Mesothelial cell of epicardium (in vitro differentiated cells): ENCODE results near the gene KIF4A. TPM values are rescaled to one million over a fixed set of nuclear protein-coding genes. Genes with fewer than 3 reads are reported as not detected.
"Not testable (repeated sequence)": the region's sequence is repeated elsewhere in the genome, so short reads cannot be mapped to it uniquely, and the experiment has no call there.

Source experiments
- DNase-seq, 2 experiments: peaks; one replicate each; pipeline ENCODE4 v3.0.0; 2021; ENCODE audit warnings: low spot score in 2 of 2; ENCODE audit not compliant: unreplicated experiment in 2 of 2
- H3K27ac Mint-ChIP-seq: 2 replicates; pipeline ENCODE4 v1.8.0; 2021; ENCODE audit warnings: mixed read lengths
- H3K27me3 Mint-ChIP-seq: 2 replicates; pipeline ENCODE4 v1.8.0; 2021; ENCODE audit warnings: low read depth, mixed read lengths
- H3K36me3 Mint-ChIP-seq: 2 replicates; pipeline ENCODE4 v1.8.0; 2021; ENCODE audit warnings: mixed read lengths
- H3K4me1 Mint-ChIP-seq: 2 replicates; pipeline ENCODE4 v1.8.0; 2021; ENCODE audit warnings: mixed read lengths
- H3K4me3 Mint-ChIP-seq: 2 replicates; pipeline ENCODE4 v1.8.0; 2021; ENCODE audit warnings: mild to moderate bottlenecking, moderate library complexity, mixed read lengths
- H3K9me3 Mint-ChIP-seq: 2 replicates; pipeline ENCODE4 v1.8.0; 2021; ENCODE audit warnings: mixed read lengths
- CTCF ChIP-seq: fragments of 200-600 bp; sonication (generic); IDR thresholded peaks from one replicate; pipeline ENCODE4 v1.5.0; 2021; ENCODE audit warnings: antibody characterized with exemption; ENCODE audit not compliant: unreplicated experiment
- total RNA-seq: library from RNA; stranded (reverse); gene quantifications from 3 replicates; pipeline ENCODE4 v1.2.1, GENCODE V29; 2021

The KIF4A gene
- total RNA-seq, 1 donor from 2014 or later, result 12.2 TPM

- no peak overlapping the region for H3K4me3 Mint-ChIP-seq
- H3K9me3 Mint-ChIP-seq, result no peaks in the 10 kb centered on the region
- no peak for TF ChIP-seq CTCF
- H3K27me3 Mint-ChIP-seq, result no peaks in the 10 kb centered on the region
- H3K27ac Mint-ChIP-seq, result no peak overlapping the region
- H3K4me1 Mint-ChIP-seq, result peaks cover 22% of the 10 kb centered on the region
- no peaks in the 10 kb centered on the region for H3K36me3 Mint-ChIP-seq
- no peak for DNase-seq
Measured at GRCh38 chrX:70293621-70294020, 3.7 kb downstream of the KIF4A start.

GRCh38 chrX:70301716-70302115, 11.8 kb downstream of the KIF4A start:
- H3K27ac Mint-ChIP-seq, result no peak overlapping the region
- no peak overlapping the region for H3K4me3 Mint-ChIP-seq

GRCh38 chrX:70313503-70313902, 23.6 kb downstream of the KIF4A start:
- DNase-seq, result no peak
- H3K27me3 Mint-ChIP-seq, result no peaks in the 10 kb centered on the region
- peaks cover 37% of the 10 kb centered on the region for H3K9me3 Mint-ChIP-seq
- TF ChIP-seq CTCF, result no peak
- H3K27ac Mint-ChIP-seq, result no peak overlapping the region
- H3K4me1 Mint-ChIP-seq, result no peaks in the 10 kb centered on the region
- peaks cover 13% of the 10 kb centered on the region for H3K36me3 Mint-ChIP-seq
- H3K4me3 Mint-ChIP-seq, result no peak overlapping the region

More at GRCh38 chrX:70301716-70302115, 11.8 kb downstream of the KIF4A start:
- peaks cover 9% of the 10 kb centered on the region for H3K36me3 Mint-ChIP-seq
- H3K4me1 Mint-ChIP-seq, result no peaks in the 10 kb centered on the region
- DNase-seq, result no peak
- TF ChIP-seq CTCF, result no peak
- H3K9me3 Mint-ChIP-seq, result peaks cover 19% of the 10 kb centered on the region
- no peaks in the 10 kb centered on the region for H3K27me3 Mint-ChIP-seq

GRCh38 chrX:70322784-70323183, 32.9 kb downstream of the KIF4A start:
- DNase-seq, result no peak

GRCh38 chrX:70323628-70324027, 33.7 kb downstream of the KIF4A start:
- H3K4me1 Mint-ChIP-seq, result peaks cover 17% of the 10 kb centered on the region
- not testable (repeated sequence) for H3K27me3 Mint-ChIP-seq, H3K4me3 Mint-ChIP-seq, DNase-seq, H3K36me3 Mint-ChIP-seq, H3K27ac Mint-ChIP-seq
- peaks cover 11% of the 10 kb centered on the region for H3K9me3 Mint-ChIP-seq

More at GRCh38 chrX:70322784-70323183, 32.9 kb downstream of the KIF4A start:
- TF ChIP-seq CTCF, result no peak
- Mint-ChIP-seq H3K9me3 (peaks cover 10% of the 10 kb centered on the region), H3K27ac (no peak overlapping the region), H3K4me3 (no peak overlapping the region), H3K4me1 (peaks cover 17% of the 10 kb centered on the region), H3K36me3 (no peaks in the 10 kb centered on the region), H3K27me3 (no peaks in the 10 kb centered on the region)

GRCh38 chrX:70324326-70324725, 34.4 kb downstream of the KIF4A start:
- H3K9me3 Mint-ChIP-seq, result peaks cover 11% of the 10 kb centered on the region
- DNase-seq, result no peak
- H3K4me1 Mint-ChIP-seq, result peaks cover 17% of the 10 kb centered on the region
- H3K27ac Mint-ChIP-seq, result no peak overlapping the region
- no peak for TF ChIP-seq CTCF
- H3K4me3 Mint-ChIP-seq, result no peak overlapping the region
- no peaks in the 10 kb centered on the region for H3K27me3 Mint-ChIP-seq
- no peaks in the 10 kb centered on the region for H3K36me3 Mint-ChIP-seq
